Right lobe of liver (tissue), 6 donors: Measurements from ENCODE around the gene FAM13A. TPM values are rescaled to one million over a fixed set of nuclear protein-coding genes. Genes with fewer than 3 reads are reported as not detected.

Experiments
- ATAC-seq, 4 donors: fragments of 200-7000 bp; cut with Tn5 transposase; one replicate each; pipeline ENCODE4 v1.9.1; 2020; ENCODE audit warnings: mild to moderate bottlenecking in 4 of 4, moderate library complexity in 4 of 4
- DNase-seq, 3 donors: peaks; one replicate each; pipeline ENCODE4 v3.0.0-alpha.2; 2020
- H3K27ac ChIP-seq, 3 donors: fragments of 200-600 bp; one replicate each; pipeline ENCODE4 v1.8.0; 2022
- H3K27me3 ChIP-seq, 2 donors: fragments of 200-600 bp; one replicate each; pipeline ENCODE4 v1.8.0; 2022
- H3K36me3 ChIP-seq, 4 donors: fragments of 200-600 bp; sonication (generic) in 1 of 4; one replicate each; pipeline versions ENCODE4 v1.5.1 to v1.8.0; 2017 to 2022; ENCODE audit warnings: control low read depth in 1 of 4
- H3K4me1 ChIP-seq, 4 donors: fragments of 200-600 bp; sonication (generic) in 1 of 4; one replicate each; pipeline versions ENCODE4 v1.5.1 to v1.8.0; 2017 to 2022; ENCODE audit warnings: control low read depth in 1 of 4
- H3K4me3 ChIP-seq, 3 donors: fragments of 200-600 bp; one replicate each; pipeline ENCODE4 v1.8.0; 2022
- H3K9me3 ChIP-seq, 4 donors: fragments of 200-600 bp; sonication (generic) in 1 of 4; one replicate each; pipeline versions ENCODE4 v1.5.1 to v1.8.0; 2017 to 2022; ENCODE audit warnings: control low read depth in 1 of 4
- POLR2A ChIP-seq: fragments of 450-650 bp; IDR thresholded peaks from one replicate; pipeline ENCODE4 v1.6.1; 2017; ENCODE audit warnings: antibody characterized with exemption, mild to moderate bottlenecking
- WGBS: methylation state at CpG from one replicate; pipeline ENCODE4 v1.1.6; 2018; ENCODE audit warnings: low coverage, low lambda C conversion rate; ENCODE audit not compliant: insufficient coverage; ENCODE audit errors: missing lambda C conversion rate; 5-methylcytosine and 5-hydroxymethylcytosine counted together
- intact Hi-C, 2 donors: fragments of 100-400 bp; cut with DNase I; formaldehyde crosslinking; loops; one replicate each; pipeline versions ENCODE4 v1.11.2 to v1.14.1; 2022
- total RNA-seq, 6 experiments: library from RNA; depleted of rRNA in 2 of 6; stranded (reverse); fragments of >200 nt in 2 of 6; fragmentation: NEBNext Ultra II Directional in 3 of 6; extraction: Animal tissue kit (Norgen Biotek cat#: 25700) in 3 of 6; gene quantifications; one replicate each; pipeline versions ENCODE4 v1.1.0 to v1.2.4, GENCODE V29; 2016 to 2023
- TF ChIP-seq, protein P1 (sequence below), 4 donors: fragments of 200-600 bp in 3 of 4; fragments of 450-650 bp in 1 of 4; IDR thresholded peaks; one replicate each; pipeline versions ENCODE4 v1.5.1 to v1.8.0; 2016 to 2022; ENCODE audit warnings: antibody characterized with exemption in 4 of 4, mild to moderate bottlenecking in 2 of 4
- donor health status: DM: no; HTN: yes; CAD: no.
- donor health status: DM: no; HTN: no; CAD: no.
- donor health status: DM: no; HTN: no; CAD: no.
- donor health status: DM: no; HTN: yes; CAD: no.
- donor health status: DM: no; HTN: yes; CAD: no.

FAM13A gene
- total RNA-seq, 6 experiments from 2014 or later: 28.3 to 82.5 (median 51.7) TPM

DNA sequence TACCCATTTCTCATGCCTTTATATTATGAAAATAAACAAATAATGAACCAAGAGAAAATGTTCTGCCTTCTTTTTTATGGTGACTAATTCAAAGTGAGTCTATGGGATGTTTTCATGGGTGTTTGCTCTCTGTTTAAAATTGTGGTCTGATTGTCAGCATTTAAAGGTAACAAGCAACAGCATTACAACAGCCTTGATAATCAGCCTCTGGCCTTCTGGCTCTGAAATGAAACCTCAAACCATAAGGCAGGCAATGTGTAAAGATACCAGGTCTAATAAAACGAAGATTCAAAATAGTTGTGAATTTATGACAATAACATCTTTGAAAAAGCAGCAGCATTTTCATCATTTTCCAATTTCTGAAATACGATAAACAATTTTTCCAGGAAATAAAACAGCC lies 63.7 kb downstream of the FAM13A start:
- Histone ChIP-seq H3K4me1 (no peaks in the 10 kb centered on the region), H3K27ac (no peak overlapping the region), H3K4me3 (no peak overlapping the region), H3K9me3 (no peaks in the 10 kb centered on the region), H3K36me3 (no peaks in the 10 kb centered on the region), H3K27me3 (no peaks in the 10 kb centered on the region)
- DNase-seq (no peak), ATAC-seq (no peak)
- WGBS: 97% methylated on average over 2 of the region's 2 CpGs
- intact Hi-C loops: no loop called here
- TF ChIP-seq, protein P1, sequence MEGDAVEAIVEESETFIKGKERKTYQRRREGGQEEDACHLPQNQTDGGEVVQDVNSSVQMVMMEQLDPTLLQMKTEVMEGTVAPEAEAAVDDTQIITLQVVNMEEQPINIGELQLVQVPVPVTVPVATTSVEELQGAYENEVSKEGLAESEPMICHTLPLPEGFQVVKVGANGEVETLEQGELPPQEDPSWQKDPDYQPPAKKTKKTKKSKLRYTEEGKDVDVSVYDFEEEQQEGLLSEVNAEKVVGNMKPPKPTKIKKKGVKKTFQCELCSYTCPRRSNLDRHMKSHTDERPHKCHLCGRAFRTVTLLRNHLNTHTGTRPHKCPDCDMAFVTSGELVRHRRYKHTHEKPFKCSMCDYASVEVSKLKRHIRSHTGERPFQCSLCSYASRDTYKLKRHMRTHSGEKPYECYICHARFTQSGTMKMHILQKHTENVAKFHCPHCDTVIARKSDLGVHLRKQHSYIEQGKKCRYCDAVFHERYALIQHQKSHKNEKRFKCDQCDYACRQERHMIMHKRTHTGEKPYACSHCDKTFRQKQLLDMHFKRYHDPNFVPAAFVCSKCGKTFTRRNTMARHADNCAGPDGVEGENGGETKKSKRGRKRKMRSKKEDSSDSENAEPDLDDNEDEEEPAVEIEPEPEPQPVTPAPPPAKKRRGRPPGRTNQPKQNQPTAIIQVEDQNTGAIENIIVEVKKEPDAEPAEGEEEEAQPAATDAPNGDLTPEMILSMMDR (IDR thresholded peaks at IDR 0.05): no peak
- no peak for TF ChIP-seq POLR2A

DNA sequence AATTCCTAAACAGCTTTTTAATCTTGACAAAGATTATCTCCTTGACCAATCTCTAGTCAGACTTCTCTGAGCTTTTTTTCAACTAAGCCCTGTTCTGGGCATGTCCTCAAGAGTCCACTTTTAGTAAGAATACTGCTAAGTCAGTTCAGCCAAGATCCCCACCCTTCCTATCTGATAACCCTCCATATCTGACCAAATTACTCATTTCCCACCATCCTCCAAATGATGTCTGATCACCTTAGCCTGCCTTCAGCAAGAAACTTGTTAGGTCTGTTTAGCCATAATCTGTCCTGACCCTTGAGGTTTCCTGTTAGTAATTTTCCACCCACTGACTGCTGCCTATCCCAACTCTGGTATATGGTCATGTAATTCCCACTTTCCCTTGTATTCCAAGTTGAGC lies 65.2 kb downstream of the FAM13A start:
- intact Hi-C loops: no loop called here
- Histone ChIP-seq H3K36me3 (no peaks in the 10 kb centered on the region), H3K27me3 (no peaks in the 10 kb centered on the region), H3K4me3 (no peak overlapping the region), H3K27ac (no peak overlapping the region), H3K4me1 (no peaks in the 10 kb centered on the region), H3K9me3 (no peaks in the 10 kb centered on the region)
- DNase-seq: no peak
- ATAC-seq: no peak
- no peak for TF ChIP-seq POLR2A
- TF ChIP-seq, protein P1 (IDR thresholded peaks at IDR 0.05): no peak

DNA sequence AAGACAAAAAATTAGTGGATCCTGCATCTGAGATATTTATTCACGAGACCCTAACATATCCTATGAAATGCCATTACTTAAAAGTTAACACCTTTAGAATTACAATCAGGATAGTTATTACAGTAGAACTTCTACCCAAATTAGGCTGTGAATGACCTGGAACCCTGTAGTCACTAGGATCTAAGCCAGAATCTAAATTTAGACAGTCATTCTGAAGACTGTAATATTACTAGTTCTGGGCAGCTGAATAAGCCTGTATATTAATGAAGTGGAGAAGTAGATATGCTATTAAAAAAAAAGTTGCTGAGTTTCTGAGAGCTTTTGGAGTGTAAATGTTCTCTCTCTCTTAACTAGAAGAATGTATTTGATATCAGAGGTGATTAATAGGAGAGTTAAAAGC lies 67.0 kb downstream of the FAM13A start:
- Histone ChIP-seq H3K36me3 (no peaks in the 10 kb centered on the region), H3K27ac (no peak overlapping the region), H3K4me3 (no peak overlapping the region), H3K27me3 (no peaks in the 10 kb centered on the region), H3K9me3 (no peaks in the 10 kb centered on the region), H3K4me1 (peaks cover 0 to 3% (median 0%) of the 10 kb centered on the region in 4 donors)
- intact Hi-C loops: no loop called here
- no peak for DNase-seq
- TF ChIP-seq, protein P1 (IDR thresholded peaks at IDR 0.05): no peak
- TF ChIP-seq POLR2A: no peak
- no peak for ATAC-seq
- 93% methylated on average over 1 of the region's 1 CpG for WGBS

DNA sequence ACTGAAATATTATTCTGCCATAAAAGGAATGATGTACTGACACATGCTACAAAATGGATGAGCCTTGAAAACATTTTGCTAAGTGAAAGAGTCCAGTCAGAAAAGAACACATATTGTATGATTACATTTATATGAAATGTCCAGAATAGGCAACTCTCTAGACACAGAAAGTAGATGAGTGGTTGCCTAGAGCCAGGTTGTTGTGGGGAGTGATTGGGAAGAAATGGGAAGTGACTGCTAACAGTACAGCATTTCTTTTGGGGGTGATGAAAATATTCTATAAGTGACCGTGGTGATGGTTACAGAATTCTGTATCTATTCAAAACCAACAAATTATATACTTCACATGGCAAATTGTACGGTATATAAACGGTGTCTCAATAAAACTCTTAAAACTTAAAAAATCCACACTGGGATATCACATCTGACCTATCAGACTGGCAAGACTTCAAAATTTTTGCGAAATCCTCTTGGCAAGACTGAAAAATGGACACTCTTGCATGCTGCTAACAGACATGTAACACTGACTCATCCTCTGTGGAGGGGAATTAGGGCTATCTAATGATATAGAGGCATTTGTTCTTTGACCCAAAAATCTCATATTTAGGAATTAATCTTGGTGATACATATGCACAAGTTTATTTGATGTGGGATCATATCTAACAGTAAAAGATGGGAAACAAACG lies 71.8 kb downstream of the FAM13A start:
- ATAC-seq (peak; percentile 90 to 98 (median 94)), DNase-seq (peak in 1 of 3 donors; percentile 60)
- H3K4me3 ChIP-seq: no peak overlapping the region
- H3K9me3 ChIP-seq: no peaks in the 10 kb centered on the region
- H3K27me3 ChIP-seq: no peaks in the 10 kb centered on the region
- H3K27ac ChIP-seq: no peak overlapping the region
- WGBS: 39% methylated on average over 5 of the region's 5 CpGs
- H3K4me1 ChIP-seq: peaks cover 0 to 3% (median 0%) of the 10 kb centered on the region in 4 donors
- intact Hi-C loops: no loop called here
- TF ChIP-seq POLR2A: no peak
- TF ChIP-seq, protein P1 (IDR thresholded peaks at IDR 0.05): no peak
- no peaks in the 10 kb centered on the region for H3K36me3 ChIP-seq

DNA sequence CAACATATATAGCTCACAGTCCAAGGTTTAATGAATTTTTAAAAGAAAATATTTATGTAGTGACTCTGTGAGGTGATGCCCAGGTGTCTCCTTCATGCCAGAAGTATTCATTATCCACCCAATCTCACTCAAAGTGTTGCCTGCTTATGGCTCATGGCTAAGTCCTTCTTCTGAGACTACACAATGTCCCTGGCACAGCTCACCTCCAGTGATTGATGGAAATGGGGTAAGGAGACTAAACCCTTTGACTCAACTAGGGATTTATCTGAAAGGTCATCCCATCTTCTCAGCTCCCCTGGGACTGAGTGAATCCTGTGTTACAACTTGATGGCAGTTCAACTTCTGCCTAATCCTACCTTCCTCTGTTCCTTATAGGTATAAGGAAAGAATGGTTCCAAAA lies 74.2 kb downstream of the FAM13A start:
- ATAC-seq (no peak), DNase-seq (no peak)
- no peaks in the 10 kb centered on the region for H3K9me3 ChIP-seq
- no peaks in the 10 kb centered on the region for H3K36me3 ChIP-seq
- H3K4me3 ChIP-seq: no peak overlapping the region
- no peaks in the 10 kb centered on the region for H3K27me3 ChIP-seq
- H3K4me1 ChIP-seq: peaks cover 0 to 3% (median 0%) of the 10 kb centered on the region in 4 donors
- no peak for TF ChIP-seq POLR2A
- TF ChIP-seq, protein P1 (IDR thresholded peaks at IDR 0.05): no peak
- intact Hi-C loops: no loop called here
- no peak overlapping the region for H3K27ac ChIP-seq
